Right lobe of liver (tissue), 4 donors: ENCODE data around the gene TIMM44.

Source experiments
- POLR2A ChIP-seq: fragments of 450-650 bp; IDR thresholded peaks from one replicate; pipeline ENCODE4 v1.6.1; 2017; ENCODE audit warnings: antibody characterized with exemption, mild to moderate bottlenecking
- TF ChIP-seq, protein P1 (sequence below), 4 donors: fragments of 200-600 bp in 3 of 4; fragments of 450-650 bp in 1 of 4; IDR thresholded peaks; one replicate each; pipeline versions ENCODE4 v1.5.1 to v1.8.0; 2016 to 2022; ENCODE audit warnings: antibody characterized with exemption in 4 of 4, mild to moderate bottlenecking in 2 of 4
- donor health status: DM: no; HTN: no; CAD: no.
- donor health status: DM: no; HTN: no; CAD: no.
- donor health status: DM: no; HTN: yes; CAD: no.

DNA sequence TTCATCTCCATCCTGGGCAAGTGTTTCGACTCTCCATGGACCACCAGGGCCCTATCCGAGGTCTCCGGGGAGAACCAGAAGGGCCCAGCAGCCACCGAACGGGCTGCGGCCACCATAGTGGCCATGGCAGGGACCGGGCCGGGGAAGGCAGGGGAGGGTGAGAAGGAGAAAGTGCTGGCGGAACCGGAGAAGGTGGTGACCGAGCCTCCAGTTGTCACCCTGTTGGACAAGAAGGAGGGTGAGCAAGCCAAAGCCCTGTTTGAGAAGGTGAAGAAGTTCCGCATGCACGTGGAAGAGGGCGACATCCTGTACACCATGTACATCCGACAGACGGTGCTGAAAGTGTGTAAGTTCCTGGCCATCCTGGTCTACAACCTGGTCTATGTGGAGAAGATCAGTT lies 44.5 kb downstream of the TIMM44 start:
- TF ChIP-seq, protein P1, sequence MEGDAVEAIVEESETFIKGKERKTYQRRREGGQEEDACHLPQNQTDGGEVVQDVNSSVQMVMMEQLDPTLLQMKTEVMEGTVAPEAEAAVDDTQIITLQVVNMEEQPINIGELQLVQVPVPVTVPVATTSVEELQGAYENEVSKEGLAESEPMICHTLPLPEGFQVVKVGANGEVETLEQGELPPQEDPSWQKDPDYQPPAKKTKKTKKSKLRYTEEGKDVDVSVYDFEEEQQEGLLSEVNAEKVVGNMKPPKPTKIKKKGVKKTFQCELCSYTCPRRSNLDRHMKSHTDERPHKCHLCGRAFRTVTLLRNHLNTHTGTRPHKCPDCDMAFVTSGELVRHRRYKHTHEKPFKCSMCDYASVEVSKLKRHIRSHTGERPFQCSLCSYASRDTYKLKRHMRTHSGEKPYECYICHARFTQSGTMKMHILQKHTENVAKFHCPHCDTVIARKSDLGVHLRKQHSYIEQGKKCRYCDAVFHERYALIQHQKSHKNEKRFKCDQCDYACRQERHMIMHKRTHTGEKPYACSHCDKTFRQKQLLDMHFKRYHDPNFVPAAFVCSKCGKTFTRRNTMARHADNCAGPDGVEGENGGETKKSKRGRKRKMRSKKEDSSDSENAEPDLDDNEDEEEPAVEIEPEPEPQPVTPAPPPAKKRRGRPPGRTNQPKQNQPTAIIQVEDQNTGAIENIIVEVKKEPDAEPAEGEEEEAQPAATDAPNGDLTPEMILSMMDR (IDR thresholded peaks at IDR 0.05), result no peak
- TF ChIP-seq POLR2A, result no peak
